Fibroblast of skin of abdomen (primary cell): ENCODE measurements around the gene GDPD2.

Experiments
- DNase-seq: peaks from one replicate; pipeline ENCODE4 v3.0.0-alpha.2; 2013

Gene GDPD2

GRCh38 chrX:70476166-70476933 is 53.2 kb downstream of the GDPD2 start:
- no peak for DNase-seq

- DNase-seq: peak; percentile 56
Observed at GRCh38 chrX:70476934-70477733, 54.0 kb downstream of the GDPD2 start.

- DNase-seq: no peak
Observed at GRCh38 chrX:70477734-70478075, 54.6 kb downstream of the GDPD2 start.

GRCh38 chrX:70478526-70479245 is 55.6 kb downstream of the GDPD2 start:
- DNase-seq: no peak

GRCh38 chrX:70479247-70479921 is 56.3 kb downstream of the GDPD2 start:
- peak; percentile 66 for DNase-seq

GRCh38 chrX:70479922-70480659 is 57.0 kb downstream of the GDPD2 start:
- DNase-seq: no peak

GRCh38 chrX:70480660-70481018 is 57.5 kb downstream of the GDPD2 start:
- no peak for DNase-seq

GRCh38 chrX:70481471-70482270 is 58.6 kb downstream of the GDPD2 start:
- no peak for DNase-seq

GRCh38 chrX:70482300-70482699 is 59.2 kb downstream of the GDPD2 start:
- no peak for DNase-seq
